ENCODE measurements around the gene NKD2. TPM values are rescaled to one million over a fixed set of nuclear protein-coding genes. Genes with fewer than 3 reads are reported as not detected.

Gene NKD2
- total and polyA plus RNA-seq, 9 of the 15 experiments (the other 6 are each of a cell fraction or from before 2014, with no cell fraction given): 0.09 to 0.64 (median 0.27) TPM; not detected in 5

GRCh38 chr5:963673-964531 is 44.7 kb upstream of the NKD2 start (continued):
- TF ChIP-seq RAD51 (IDR thresholded peaks at IDR 0.05; ENCODE audit: borderline replicate concordance, low read depth) (no peak), ZNF655 (CRISPR knock-in tag; IDR thresholded peaks at IDR 0.05) (no peak), HNRNPUL1 (IDR thresholded peaks at IDR 0.05; ENCODE audit: low read length) (no peak), THAP12 (CRISPR knock-in tag; IDR thresholded peaks at IDR 0.05) (0 out of 2 replicates have a peak, but pooled peaks have one; percentile 16), XRCC3 (IDR thresholded peaks at IDR 0.05) (no peak), GATA2 (CRISPR knock-in tag; IDR thresholded peaks at IDR 0.05) (peak; percentile 62), ZNF23 (CRISPR knock-in tag; IDR thresholded peaks at IDR 0.05) (no peak), RBM39 (optimal IDR thresholded peaks at IDR 0.05; ENCODE audit: low read depth, low read length) (no peak), ARHGAP35 (IDR thresholded peaks at IDR 0.05; ENCODE audit: partially characterized antibody) (no peak), RB1 (IDR thresholded peaks at IDR 0.05; ENCODE audit: low read depth) (no peak), MTA1 (IDR thresholded peaks at IDR 0.05; ENCODE audit: borderline replicate concordance) (0 out of 2 replicates have a peak, but pooled peaks have one; percentile 38), ZNF184 (CRISPR knock-in tag; IDR thresholded peaks at IDR 0.05) (no peak)
- TF ChIP-seq, protein P1, sequence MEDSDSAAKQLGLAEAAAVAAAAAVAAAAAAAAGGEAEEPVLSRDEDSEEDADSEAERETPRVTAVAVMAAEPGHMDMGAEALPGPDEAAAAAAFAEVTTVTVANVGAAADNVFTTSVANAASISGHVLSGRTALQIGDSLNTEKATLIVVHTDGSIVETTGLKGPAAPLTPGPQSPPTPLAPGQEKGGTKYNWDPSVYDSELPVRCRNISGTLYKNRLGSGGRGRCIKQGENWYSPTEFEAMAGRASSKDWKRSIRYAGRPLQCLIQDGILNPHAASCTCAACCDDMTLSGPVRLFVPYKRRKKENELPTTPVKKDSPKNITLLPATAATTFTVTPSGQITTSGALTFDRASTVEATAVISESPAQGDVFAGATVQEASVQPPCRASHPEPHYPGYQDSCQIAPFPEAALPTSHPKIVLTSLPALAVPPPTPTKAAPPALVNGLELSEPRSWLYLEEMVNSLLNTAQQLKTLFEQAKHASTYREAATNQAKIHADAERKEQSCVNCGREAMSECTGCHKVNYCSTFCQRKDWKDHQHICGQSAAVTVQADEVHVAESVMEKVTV (CRISPR knock-in tag; IDR thresholded peaks at IDR 0.05): 0 out of 2 replicates have a peak, but pooled peaks have one; percentile 21
- TF ChIP-seq, protein P2, sequence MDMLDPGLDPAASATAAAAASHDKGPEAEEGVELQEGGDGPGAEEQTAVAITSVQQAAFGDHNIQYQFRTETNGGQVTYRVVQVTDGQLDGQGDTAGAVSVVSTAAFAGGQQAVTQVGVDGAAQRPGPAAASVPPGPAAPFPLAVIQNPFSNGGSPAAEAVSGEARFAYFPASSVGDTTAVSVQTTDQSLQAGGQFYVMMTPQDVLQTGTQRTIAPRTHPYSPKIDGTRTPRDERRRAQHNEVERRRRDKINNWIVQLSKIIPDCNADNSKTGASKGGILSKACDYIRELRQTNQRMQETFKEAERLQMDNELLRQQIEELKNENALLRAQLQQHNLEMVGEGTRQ (CRISPR knock-in tag; IDR thresholded peaks at IDR 0.05): no peak
- TF ChIP-seq, protein P3, sequence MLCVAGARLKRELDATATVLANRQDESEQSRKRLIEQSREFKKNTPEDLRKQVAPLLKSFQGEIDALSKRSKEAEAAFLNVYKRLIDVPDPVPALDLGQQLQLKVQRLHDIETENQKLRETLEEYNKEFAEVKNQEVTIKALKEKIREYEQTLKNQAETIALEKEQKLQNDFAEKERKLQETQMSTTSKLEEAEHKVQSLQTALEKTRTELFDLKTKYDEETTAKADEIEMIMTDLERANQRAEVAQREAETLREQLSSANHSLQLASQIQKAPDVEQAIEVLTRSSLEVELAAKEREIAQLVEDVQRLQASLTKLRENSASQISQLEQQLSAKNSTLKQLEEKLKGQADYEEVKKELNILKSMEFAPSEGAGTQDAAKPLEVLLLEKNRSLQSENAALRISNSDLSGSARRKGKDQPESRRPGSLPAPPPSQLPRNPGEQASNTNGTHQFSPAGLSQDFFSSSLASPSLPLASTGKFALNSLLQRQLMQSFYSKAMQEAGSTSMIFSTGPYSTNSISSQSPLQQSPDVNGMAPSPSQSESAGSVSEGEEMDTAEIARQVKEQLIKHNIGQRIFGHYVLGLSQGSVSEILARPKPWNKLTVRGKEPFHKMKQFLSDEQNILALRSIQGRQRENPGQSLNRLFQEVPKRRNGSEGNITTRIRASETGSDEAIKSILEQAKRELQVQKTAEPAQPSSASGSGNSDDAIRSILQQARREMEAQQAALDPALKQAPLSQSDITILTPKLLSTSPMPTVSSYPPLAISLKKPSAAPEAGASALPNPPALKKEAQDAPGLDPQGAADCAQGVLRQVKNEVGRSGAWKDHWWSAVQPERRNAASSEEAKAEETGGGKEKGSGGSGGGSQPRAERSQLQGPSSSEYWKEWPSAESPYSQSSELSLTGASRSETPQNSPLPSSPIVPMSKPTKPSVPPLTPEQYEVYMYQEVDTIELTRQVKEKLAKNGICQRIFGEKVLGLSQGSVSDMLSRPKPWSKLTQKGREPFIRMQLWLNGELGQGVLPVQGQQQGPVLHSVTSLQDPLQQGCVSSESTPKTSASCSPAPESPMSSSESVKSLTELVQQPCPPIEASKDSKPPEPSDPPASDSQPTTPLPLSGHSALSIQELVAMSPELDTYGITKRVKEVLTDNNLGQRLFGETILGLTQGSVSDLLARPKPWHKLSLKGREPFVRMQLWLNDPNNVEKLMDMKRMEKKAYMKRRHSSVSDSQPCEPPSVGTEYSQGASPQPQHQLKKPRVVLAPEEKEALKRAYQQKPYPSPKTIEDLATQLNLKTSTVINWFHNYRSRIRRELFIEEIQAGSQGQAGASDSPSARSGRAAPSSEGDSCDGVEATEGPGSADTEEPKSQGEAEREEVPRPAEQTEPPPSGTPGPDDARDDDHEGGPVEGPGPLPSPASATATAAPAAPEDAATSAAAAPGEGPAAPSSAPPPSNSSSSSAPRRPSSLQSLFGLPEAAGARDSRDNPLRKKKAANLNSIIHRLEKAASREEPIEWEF (CRISPR knock-in tag; IDR thresholded peaks at IDR 0.05): no peak

All from K562 (cell line).